Measurements from ENCODE around the gene SCNN1G. TPM values are rescaled to one million over a fixed set of nuclear protein-coding genes. Genes with fewer than 3 reads are reported as not detected.

The SCNN1G gene
- total and polyA plus RNA-seq, 2 donors, result 0.61 to 5.6 TPM

DNA sequence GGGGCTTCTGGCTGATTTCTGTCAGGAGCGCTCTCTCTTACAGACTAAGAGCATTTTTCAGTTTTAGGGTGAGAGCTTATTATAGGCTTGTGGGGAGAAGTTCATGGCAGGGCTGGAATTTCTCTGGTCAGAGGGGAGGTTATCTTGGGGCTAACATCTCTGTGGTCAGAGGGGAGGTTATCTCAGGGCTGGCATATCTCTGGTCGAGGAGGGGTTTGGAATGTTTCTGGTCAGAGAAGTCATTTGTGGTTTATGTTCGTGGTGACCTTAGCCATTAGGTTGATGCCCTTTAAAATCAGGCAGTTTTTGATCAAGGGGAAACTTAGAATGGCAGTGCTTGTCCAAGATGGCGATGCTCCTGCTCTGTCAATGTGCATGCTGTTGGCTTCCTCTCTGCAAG is 22.5 kb upstream of the SCNN1G start:
- DNase-seq (ENCODE audit: low read depth in 6 of 9, low spot score in 9 of 9), result no peak
- Histone ChIP-seq H3K36me3 (ENCODE audit: control insufficient read depth in 2 of 2, insufficient read depth in 2 of 2, low read length in 1 of 2) (no peaks in the 10 kb centered on the region), H3K27me3 (ENCODE audit: control insufficient read depth in 2 of 2, insufficient read depth in 1 of 2, low read length in 1 of 2) (peaks cover 0 to 2% of the 10 kb centered on the region in 2 donors), H3K4me3 (ENCODE audit: low read length in 2 of 2) (no peak overlapping the region), H3K4me1 (ENCODE audit: control insufficient read depth in 2 of 2, insufficient read depth in 2 of 2, low read length in 2 of 2) (no peaks in the 10 kb centered on the region), H3K27ac (ENCODE audit: low read depth in 1 of 2, low read length in 1 of 2) (no peak overlapping the region), H3K9me3 (ENCODE audit: control insufficient read depth in 2 of 2, insufficient read depth in 1 of 2, low read length in 1 of 2) (no peaks in the 10 kb centered on the region)
- 78% methylated on average over 4 of the region's 4 CpGs for WGBS

DNA sequence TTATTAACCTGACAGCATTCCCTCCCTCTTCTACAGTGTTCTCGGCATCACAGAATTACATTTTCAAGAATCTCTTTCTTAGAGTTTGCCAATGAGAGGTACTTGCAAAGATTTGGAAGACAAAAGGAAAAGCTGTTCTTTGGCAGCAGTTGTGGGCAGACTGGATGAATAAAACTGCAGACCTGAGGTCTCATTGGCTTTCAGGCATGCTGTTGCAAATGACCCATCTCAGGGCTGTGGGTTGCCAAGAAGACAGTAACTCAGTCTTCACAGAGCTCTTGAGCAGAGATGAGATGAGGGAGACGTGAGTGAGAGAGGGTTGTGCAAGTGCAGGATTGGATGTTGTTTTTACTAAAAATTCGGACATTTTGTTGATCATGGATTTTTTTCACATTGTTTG is 22.0 kb upstream of the SCNN1G start:
- H3K4me3 ChIP-seq (ENCODE audit: low read length in 2 of 2), result no peak overlapping the region
- no peaks in the 10 kb centered on the region for H3K9me3 ChIP-seq (ENCODE audit: control insufficient read depth in 2 of 2, insufficient read depth in 1 of 2, low read length in 1 of 2)
- no peak overlapping the region for H3K27ac ChIP-seq (ENCODE audit: low read depth in 1 of 2, low read length in 1 of 2)
- H3K27me3 ChIP-seq (ENCODE audit: control insufficient read depth in 2 of 2, insufficient read depth in 1 of 2, low read length in 1 of 2), result no peaks in the 10 kb centered on the region
- no peaks in the 10 kb centered on the region for H3K36me3 ChIP-seq (ENCODE audit: control insufficient read depth in 2 of 2, insufficient read depth in 2 of 2, low read length in 1 of 2)
- WGBS, result 82% methylated on average over 3 of the region's 3 CpGs
- H3K4me1 ChIP-seq (ENCODE audit: control insufficient read depth in 2 of 2, insufficient read depth in 2 of 2, low read length in 2 of 2), result no peaks in the 10 kb centered on the region
- no peak for DNase-seq (ENCODE audit: low read depth in 6 of 9, low spot score in 9 of 9)

DNA sequence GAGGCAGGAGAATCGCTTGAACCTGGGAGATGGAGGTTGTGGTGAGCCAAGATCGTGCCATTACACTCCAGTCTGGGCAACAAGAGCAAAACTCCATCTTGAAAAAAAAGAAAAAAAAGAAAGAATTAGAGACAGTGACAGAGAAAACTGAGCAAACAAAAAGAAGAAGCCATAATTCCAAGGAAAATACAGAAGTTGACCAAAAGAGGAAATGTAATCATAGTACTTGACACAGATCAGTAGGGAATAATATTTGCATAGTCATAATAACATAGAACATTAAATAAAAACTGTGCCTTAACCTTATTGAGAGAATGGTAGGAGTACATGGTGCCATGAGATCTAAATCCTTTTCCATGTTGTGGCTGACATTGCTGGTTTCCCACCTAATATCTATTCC is 18.6 kb upstream of the SCNN1G start:
- no peak overlapping the region for H3K27ac ChIP-seq (ENCODE audit: low read depth in 1 of 2, low read length in 1 of 2)
- no peaks in the 10 kb centered on the region for H3K36me3 ChIP-seq (ENCODE audit: control insufficient read depth in 2 of 2, insufficient read depth in 2 of 2, low read length in 1 of 2)
- no peak overlapping the region for H3K4me3 ChIP-seq (ENCODE audit: low read length in 2 of 2)
- no peaks in the 10 kb centered on the region for H3K9me3 ChIP-seq (ENCODE audit: control insufficient read depth in 2 of 2, insufficient read depth in 1 of 2, low read length in 1 of 2)
- H3K4me1 ChIP-seq (ENCODE audit: control insufficient read depth in 2 of 2, insufficient read depth in 2 of 2, low read length in 2 of 2), result no peaks in the 10 kb centered on the region
- DNase-seq (ENCODE audit: low read depth in 6 of 9, low spot score in 9 of 9), result no peak
- no peaks in the 10 kb centered on the region for H3K27me3 ChIP-seq (ENCODE audit: control insufficient read depth in 2 of 2, insufficient read depth in 1 of 2, low read length in 1 of 2)
- WGBS, result 97% methylated on average over 2 of the region's 2 CpGs

DNA sequence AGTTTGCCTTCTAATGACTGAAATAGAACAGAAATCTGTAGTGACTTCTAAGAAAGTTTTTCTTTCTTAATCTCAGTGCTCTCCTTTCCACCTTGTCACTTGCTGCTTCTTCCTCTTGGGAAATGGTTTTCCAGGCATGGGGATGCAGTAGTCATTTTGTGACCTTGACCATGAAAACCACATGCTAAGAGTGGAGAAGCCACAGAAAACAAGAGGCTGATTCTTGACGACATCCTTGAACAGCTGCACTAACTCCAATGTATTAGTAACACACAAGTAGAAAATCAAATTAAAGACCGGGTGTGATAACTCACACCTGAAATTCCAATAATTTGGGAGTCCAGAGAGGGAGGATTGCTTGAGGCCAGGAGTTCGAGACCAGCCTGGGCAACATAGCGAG is 17.8 kb upstream of the SCNN1G start:
- 94% methylated on average over 4 of the region's 4 CpGs for WGBS
- Histone ChIP-seq H3K9me3 (ENCODE audit: control insufficient read depth in 2 of 2, insufficient read depth in 1 of 2, low read length in 1 of 2) (no peaks in the 10 kb centered on the region), H3K27ac (ENCODE audit: low read depth in 1 of 2, low read length in 1 of 2) (no peak overlapping the region), H3K4me1 (ENCODE audit: control insufficient read depth in 2 of 2, insufficient read depth in 2 of 2, low read length in 2 of 2) (no peaks in the 10 kb centered on the region), H3K4me3 (ENCODE audit: low read length in 2 of 2) (no peak overlapping the region), H3K27me3 (ENCODE audit: control insufficient read depth in 2 of 2, insufficient read depth in 1 of 2, low read length in 1 of 2) (no peaks in the 10 kb centered on the region), H3K36me3 (ENCODE audit: control insufficient read depth in 2 of 2, insufficient read depth in 2 of 2, low read length in 1 of 2) (no peaks in the 10 kb centered on the region)
- DNase-seq (ENCODE audit: low read depth in 6 of 9, low spot score in 9 of 9), result no peak

DNA sequence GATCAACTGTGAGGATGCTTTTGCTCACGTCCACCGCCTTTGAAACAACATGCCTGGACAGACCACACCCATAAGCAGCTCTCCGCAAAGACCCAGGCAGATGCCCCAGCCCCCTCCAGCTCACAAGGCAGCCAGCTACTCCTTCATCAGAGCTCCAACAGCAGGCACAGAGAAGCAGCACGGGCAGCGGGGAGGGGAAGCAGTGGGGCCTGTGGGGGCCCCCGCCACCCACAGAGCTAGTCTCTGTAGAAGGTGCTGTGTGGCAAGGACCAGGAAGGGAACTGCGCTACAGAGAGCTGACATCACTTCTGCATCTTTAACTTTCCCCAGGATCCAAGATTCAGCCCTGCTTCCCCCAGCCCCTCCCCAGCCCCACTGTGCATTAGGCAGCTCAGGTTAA is 10.0 kb upstream of the SCNN1G start:
- no peaks in the 10 kb centered on the region for H3K4me1 ChIP-seq (ENCODE audit: control insufficient read depth in 2 of 2, insufficient read depth in 2 of 2, low read length in 2 of 2)
- no peaks in the 10 kb centered on the region for H3K36me3 ChIP-seq (ENCODE audit: control insufficient read depth in 2 of 2, insufficient read depth in 2 of 2, low read length in 1 of 2)
- no peak for DNase-seq (ENCODE audit: low read depth in 6 of 9, low spot score in 9 of 9)
- H3K9me3 ChIP-seq (ENCODE audit: control insufficient read depth in 2 of 2, insufficient read depth in 1 of 2, low read length in 1 of 2), result no peaks in the 10 kb centered on the region
- H3K27me3 ChIP-seq (ENCODE audit: control insufficient read depth in 2 of 2, insufficient read depth in 1 of 2, low read length in 1 of 2), result no peaks in the 10 kb centered on the region
- H3K27ac ChIP-seq (ENCODE audit: low read depth in 1 of 2, low read length in 1 of 2), result no peak overlapping the region
- WGBS, result 48% methylated on average over 7 of the region's 7 CpGs
- no peak overlapping the region for H3K4me3 ChIP-seq (ENCODE audit: low read length in 2 of 2)

DNA sequence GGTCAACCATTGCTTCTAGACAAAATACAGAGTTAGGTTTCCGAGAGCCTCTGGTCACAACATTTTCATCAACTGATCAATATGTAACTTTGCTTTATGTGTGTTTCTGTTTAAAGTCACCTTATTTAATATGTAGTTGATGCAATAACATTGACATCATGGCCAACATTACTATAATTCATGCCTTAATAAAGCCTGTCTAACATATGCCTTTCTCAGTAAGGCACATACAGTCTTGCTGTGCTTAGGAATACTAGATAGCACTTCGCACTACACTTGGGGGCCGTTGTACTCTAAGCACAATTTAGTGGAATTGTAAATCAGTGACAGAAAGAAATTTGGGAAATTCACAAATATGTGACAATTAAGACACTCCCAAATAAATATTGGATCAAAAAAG is 9.6 kb upstream of the SCNN1G start:
- Histone ChIP-seq H3K27me3 (ENCODE audit: control insufficient read depth in 2 of 2, insufficient read depth in 1 of 2, low read length in 1 of 2) (no peaks in the 10 kb centered on the region), H3K27ac (ENCODE audit: low read depth in 1 of 2, low read length in 1 of 2) (no peak overlapping the region), H3K9me3 (ENCODE audit: control insufficient read depth in 2 of 2, insufficient read depth in 1 of 2, low read length in 1 of 2) (no peaks in the 10 kb centered on the region), H3K36me3 (ENCODE audit: control insufficient read depth in 2 of 2, insufficient read depth in 2 of 2, low read length in 1 of 2) (no peaks in the 10 kb centered on the region), H3K4me3 (ENCODE audit: low read length in 2 of 2) (no peak overlapping the region), H3K4me1 (ENCODE audit: control insufficient read depth in 2 of 2, insufficient read depth in 2 of 2, low read length in 2 of 2) (no peaks in the 10 kb centered on the region)
- no peak for DNase-seq (ENCODE audit: low read depth in 6 of 9, low spot score in 9 of 9)
- WGBS, result 95% methylated on average over 3 of the region's 3 CpGs

DNA sequence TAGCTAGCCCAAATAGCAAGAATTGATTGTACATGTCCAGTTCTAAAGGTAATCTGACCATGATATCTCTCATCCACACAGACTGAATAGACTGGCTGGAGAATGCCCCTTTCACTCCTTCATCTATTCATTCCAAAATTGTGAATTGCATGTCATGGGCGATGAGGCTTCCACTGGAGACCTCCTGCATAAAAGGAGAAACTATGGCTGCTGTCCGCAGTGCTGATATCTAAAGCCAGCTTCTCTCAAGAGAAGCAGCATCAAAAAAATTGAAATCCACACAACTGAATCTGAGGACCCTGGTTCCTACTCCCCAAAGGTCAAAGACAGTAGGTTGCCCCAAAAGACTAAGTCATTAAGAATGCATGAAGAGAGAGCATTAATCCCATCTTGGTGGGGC is 7.9 kb upstream of the SCNN1G start:
- H3K9me3 ChIP-seq (ENCODE audit: control insufficient read depth in 2 of 2, insufficient read depth in 1 of 2, low read length in 1 of 2), result no peaks in the 10 kb centered on the region
- 53% methylated on average over 2 of the region's 2 CpGs for WGBS
- H3K27me3 ChIP-seq (ENCODE audit: control insufficient read depth in 2 of 2, insufficient read depth in 1 of 2, low read length in 1 of 2), result no peaks in the 10 kb centered on the region
- peak in 1 of 9 donors; percentile 16 for DNase-seq (ENCODE audit: low read depth in 6 of 9, low spot score in 9 of 9)
- H3K27ac ChIP-seq (ENCODE audit: low read depth in 1 of 2, low read length in 1 of 2), result no peak overlapping the region
- no peaks in the 10 kb centered on the region for H3K36me3 ChIP-seq (ENCODE audit: control insufficient read depth in 2 of 2, insufficient read depth in 2 of 2, low read length in 1 of 2)
- no peak overlapping the region for H3K4me3 ChIP-seq (ENCODE audit: low read length in 2 of 2)
- no peaks in the 10 kb centered on the region for H3K4me1 ChIP-seq (ENCODE audit: control insufficient read depth in 2 of 2, insufficient read depth in 2 of 2, low read length in 2 of 2)

DNA sequence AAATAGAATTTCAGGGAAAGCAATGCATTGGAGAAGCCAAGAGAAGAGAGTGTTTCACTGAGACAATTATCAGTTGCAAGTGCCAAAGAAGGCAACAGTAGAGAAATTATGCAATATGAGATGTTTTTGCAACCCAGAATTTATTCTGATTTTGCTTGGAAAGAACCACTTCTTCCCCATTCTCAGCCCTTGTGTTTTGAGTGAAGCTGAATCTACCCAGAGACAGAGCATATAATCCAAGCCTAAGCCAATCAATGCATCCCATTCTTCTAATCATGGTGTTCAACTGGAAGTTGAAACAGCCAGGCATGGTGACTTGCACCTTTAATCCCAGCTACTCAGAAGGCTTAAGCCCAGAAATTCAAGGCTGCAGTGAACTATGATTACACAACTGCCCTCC is 6.9 kb upstream of the SCNN1G start:
- no peak overlapping the region for H3K4me3 ChIP-seq (ENCODE audit: low read length in 2 of 2)
- H3K27me3 ChIP-seq (ENCODE audit: control insufficient read depth in 2 of 2, insufficient read depth in 1 of 2, low read length in 1 of 2), result no peaks in the 10 kb centered on the region
- DNase-seq (ENCODE audit: low read depth in 6 of 9, low spot score in 9 of 9), result no peak

DNA sequence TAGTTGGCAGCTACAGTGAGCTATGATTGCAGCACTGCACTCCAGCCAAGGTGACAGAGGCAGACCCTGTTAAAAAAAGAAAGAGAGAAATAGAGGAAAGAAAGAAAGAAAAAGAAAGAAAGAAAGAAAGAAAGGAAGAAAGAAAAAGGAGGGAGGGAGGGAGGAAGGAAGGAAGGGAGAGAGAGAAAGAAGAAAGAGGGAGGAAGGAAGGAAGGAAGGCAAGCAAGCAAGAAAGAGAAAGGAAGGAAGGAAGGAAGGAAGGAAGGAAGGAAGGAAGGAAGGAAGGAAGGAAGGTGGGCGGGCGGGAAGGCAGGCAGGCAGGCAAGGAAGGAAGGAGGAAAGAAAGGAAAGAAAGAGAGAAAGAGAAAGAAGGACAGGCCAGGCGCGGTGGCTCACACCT is 1.0 kb upstream of the SCNN1G start:
- Histone ChIP-seq H3K4me1 (ENCODE audit: control insufficient read depth in 2 of 2, insufficient read depth in 2 of 2, low read length in 2 of 2) (no peaks in the 10 kb centered on the region), H3K27me3 (ENCODE audit: control insufficient read depth in 2 of 2, insufficient read depth in 1 of 2, low read length in 1 of 2) (peaks cover 29 to 47% of the 10 kb centered on the region in 2 donors), H3K9me3 (ENCODE audit: control insufficient read depth in 2 of 2, insufficient read depth in 1 of 2, low read length in 1 of 2) (no peaks in the 10 kb centered on the region), H3K36me3 (ENCODE audit: control insufficient read depth in 2 of 2, insufficient read depth in 2 of 2, low read length in 1 of 2) (no peaks in the 10 kb centered on the region), H3K27ac (ENCODE audit: low read depth in 1 of 2, low read length in 1 of 2) (no peak overlapping the region), H3K4me3 (ENCODE audit: low read length in 2 of 2) (no peak overlapping the region)
- no peak for DNase-seq (ENCODE audit: low read depth in 6 of 9, low spot score in 9 of 9)
- WGBS, result 89% methylated on average over 4 of the region's 4 CpGs

More for the DNA sequence above, 6.9 kb upstream of the SCNN1G start:
- Histone ChIP-seq H3K27ac (ENCODE audit: low read depth in 1 of 2, low read length in 1 of 2) (no peak overlapping the region), H3K36me3 (ENCODE audit: control insufficient read depth in 2 of 2, insufficient read depth in 2 of 2, low read length in 1 of 2) (no peaks in the 10 kb centered on the region), H3K4me1 (ENCODE audit: control insufficient read depth in 2 of 2, insufficient read depth in 2 of 2, low read length in 2 of 2) (no peaks in the 10 kb centered on the region), H3K9me3 (ENCODE audit: control insufficient read depth in 2 of 2, insufficient read depth in 1 of 2, low read length in 1 of 2) (no peaks in the 10 kb centered on the region)

DNA sequence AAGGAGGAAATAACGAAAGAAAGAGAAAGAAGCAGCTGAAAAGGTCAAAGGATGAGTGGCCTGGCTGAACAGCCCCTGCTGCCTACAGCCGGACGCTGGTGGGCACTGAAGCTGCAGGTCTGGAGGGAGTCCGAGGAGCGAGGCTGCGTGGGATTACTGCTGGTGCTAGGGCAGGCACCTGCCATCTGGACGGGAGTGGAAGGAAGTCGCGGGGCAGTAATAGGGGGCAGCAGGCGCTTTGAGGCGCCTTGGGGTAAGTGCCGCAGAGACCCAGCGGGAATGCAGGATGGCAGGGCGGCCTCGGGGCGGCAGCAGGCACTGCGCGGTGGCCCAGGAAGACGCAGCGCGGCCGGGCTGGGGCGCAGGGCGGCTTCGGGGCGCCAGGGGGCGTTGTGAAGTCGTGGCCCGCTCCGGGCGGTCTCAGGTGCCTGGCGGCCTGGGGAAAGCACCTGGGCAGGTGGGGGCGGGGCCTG is 303 bp upstream of the SCNN1G start:
- H3K4me3 ChIP-seq (ENCODE audit: low read length in 2 of 2), result peak overlapping the region in 1 of 2 donors; percentile 27
- DNase-seq (ENCODE audit: low read depth in 6 of 9, low spot score in 9 of 9), result peak; percentile 6 to 57 (median 26)
- H3K4me1 ChIP-seq (ENCODE audit: control insufficient read depth in 2 of 2, insufficient read depth in 2 of 2, low read length in 2 of 2), result no peaks in the 10 kb centered on the region
- WGBS, result 5% methylated on average over 33 of the region's 33 CpGs
- H3K9me3 ChIP-seq (ENCODE audit: control insufficient read depth in 2 of 2, insufficient read depth in 1 of 2, low read length in 1 of 2), result no peaks in the 10 kb centered on the region
- peaks cover 29 to 47% of the 10 kb centered on the region in 2 donors for H3K27me3 ChIP-seq (ENCODE audit: control insufficient read depth in 2 of 2, insufficient read depth in 1 of 2, low read length in 1 of 2)
- no peaks in the 10 kb centered on the region for H3K36me3 ChIP-seq (ENCODE audit: control insufficient read depth in 2 of 2, insufficient read depth in 2 of 2, low read length in 1 of 2)
- no peak overlapping the region for H3K27ac ChIP-seq (ENCODE audit: low read depth in 1 of 2, low read length in 1 of 2)
